Thyroid gland (tissue), 4 donors: ENCODE measurements around the gene FMR1. TPM values are rescaled to one million over a fixed set of nuclear protein-coding genes. Genes with fewer than 3 reads are reported as not detected.

Experiments used
- DNase-seq, 2 donors: peaks; one replicate each; pipeline ENCODE4 v3.0.0-alpha.2; 2019
- H3K27ac ChIP-seq, 3 donors: fragments of 200-600 bp; sonication (generic); 1 replicate in 2 of 3; 2 replicates in 1 of 3; pipeline ENCODE4 v1.5.1; 2016 to 2019; ENCODE audit warnings: mild to moderate bottlenecking in 1 of 3, moderate library complexity in 1 of 3
- H3K27me3 ChIP-seq: fragments of 200-600 bp; sonication (generic); one replicate; pipeline ENCODE4 v1.5.1; 2019
- H3K36me3 ChIP-seq, 2 donors: fragments of 200-600 bp; sonication (generic); one replicate each; pipeline ENCODE4 v1.5.1; 2016 to 2019
- H3K4me1 ChIP-seq, 2 donors: fragments of 200-600 bp; sonication (generic); one replicate each; pipeline ENCODE4 v1.5.1; 2017 to 2019
- H3K4me3 ChIP-seq, 3 donors: fragments of 200-600 bp; sonication (generic); replicated peaks in 1 of 3; 1 replicate in 2 of 3; 2 replicates in 1 of 3; pipeline ENCODE4 v1.5.1; 2016; ENCODE audit warnings: mild to moderate bottlenecking in 1 of 3
- H3K9me3 ChIP-seq: fragments of 200-600 bp; sonication (generic); one replicate; pipeline ENCODE4 v1.5.1; 2017
- POLR2A ChIP-seq, 2 donors: fragments of 450-650 bp; IDR thresholded peaks; one replicate each; pipeline ENCODE4 v1.6.1; 2017; ENCODE audit warnings: antibody characterized with exemption in 2 of 2, mild to moderate bottlenecking in 2 of 2, moderate library complexity in 1 of 2
- WGBS, 2 donors: methylation state at CpG; one replicate each; pipeline ENCODE4 v1.1.5; 2017; 5-methylcytosine and 5-hydroxymethylcytosine counted together
- intact Hi-C: fragments of 100-400 bp; cut with DNase I; formaldehyde crosslinking; loops from one replicate; pipeline ENCODE4 v1.15.1; 2023
- total RNA-seq, 4 donors: library from RNA; depleted of rRNA; stranded (reverse); fragments of >200 nt; gene quantifications; one replicate each; pipeline ENCODE4 v1.2.3, GENCODE V29; 2016
- TF ChIP-seq, protein P1 (sequence below), 6 experiments: fragments of 200-600 bp in 3 of 6; fragments of 450-650 bp in 3 of 6; sonication (generic) in 3 of 6; IDR thresholded peaks; one replicate each; pipeline ENCODE4 v1.5.1; 2016 to 2019; ENCODE audit warnings: antibody characterized with exemption in 6 of 6, mild to moderate bottlenecking in 2 of 6, inconsistent platforms in 1 of 6, moderate library complexity in 1 of 6

The FMR1 gene
- total RNA-seq, 4 donors from 2014 or later, result 49.7 to 78.1 (median 69.2) TPM

DNA sequence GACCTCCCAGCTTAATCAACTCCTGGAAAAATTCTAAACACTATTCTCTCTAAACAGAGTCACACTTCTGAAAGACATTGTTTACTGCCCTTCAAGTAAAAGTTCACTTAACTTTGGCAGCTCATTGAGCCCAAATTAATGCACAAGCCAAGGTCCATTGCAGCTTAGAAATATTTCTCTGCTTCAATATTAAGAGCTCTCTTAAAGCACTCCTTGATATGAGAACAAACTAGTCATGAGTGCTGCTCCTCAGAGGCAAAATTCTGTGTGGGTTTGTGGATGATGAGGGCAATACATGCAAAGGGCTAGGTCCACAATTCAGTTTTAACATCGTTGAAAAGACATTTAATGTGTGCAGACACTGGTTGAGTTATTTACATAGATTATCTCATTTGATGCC lies 12.8 kb upstream of the FMR1 start:
- intact Hi-C loops, result no loop called here
- no peak overlapping the region for H3K4me3 ChIP-seq
- no peaks in the 10 kb centered on the region for H3K9me3 ChIP-seq
- DNase-seq, result no peak
- H3K27ac ChIP-seq, result no peak overlapping the region
- WGBS, 2 donors, result 40 to 64% methylated on average over 1 of the region's 1 CpG
- H3K36me3 ChIP-seq, result no peaks in the 10 kb centered on the region
- peaks cover 0 to 2% of the 10 kb centered on the region in 2 donors for H3K4me1 ChIP-seq
- no peak for TF ChIP-seq POLR2A (IDR thresholded peaks at IDR 0.05)
- TF ChIP-seq, protein P1, sequence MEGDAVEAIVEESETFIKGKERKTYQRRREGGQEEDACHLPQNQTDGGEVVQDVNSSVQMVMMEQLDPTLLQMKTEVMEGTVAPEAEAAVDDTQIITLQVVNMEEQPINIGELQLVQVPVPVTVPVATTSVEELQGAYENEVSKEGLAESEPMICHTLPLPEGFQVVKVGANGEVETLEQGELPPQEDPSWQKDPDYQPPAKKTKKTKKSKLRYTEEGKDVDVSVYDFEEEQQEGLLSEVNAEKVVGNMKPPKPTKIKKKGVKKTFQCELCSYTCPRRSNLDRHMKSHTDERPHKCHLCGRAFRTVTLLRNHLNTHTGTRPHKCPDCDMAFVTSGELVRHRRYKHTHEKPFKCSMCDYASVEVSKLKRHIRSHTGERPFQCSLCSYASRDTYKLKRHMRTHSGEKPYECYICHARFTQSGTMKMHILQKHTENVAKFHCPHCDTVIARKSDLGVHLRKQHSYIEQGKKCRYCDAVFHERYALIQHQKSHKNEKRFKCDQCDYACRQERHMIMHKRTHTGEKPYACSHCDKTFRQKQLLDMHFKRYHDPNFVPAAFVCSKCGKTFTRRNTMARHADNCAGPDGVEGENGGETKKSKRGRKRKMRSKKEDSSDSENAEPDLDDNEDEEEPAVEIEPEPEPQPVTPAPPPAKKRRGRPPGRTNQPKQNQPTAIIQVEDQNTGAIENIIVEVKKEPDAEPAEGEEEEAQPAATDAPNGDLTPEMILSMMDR (IDR thresholded peaks at IDR 0.05), result no peak
- H3K27me3 ChIP-seq, result no peaks in the 10 kb centered on the region

DNA sequence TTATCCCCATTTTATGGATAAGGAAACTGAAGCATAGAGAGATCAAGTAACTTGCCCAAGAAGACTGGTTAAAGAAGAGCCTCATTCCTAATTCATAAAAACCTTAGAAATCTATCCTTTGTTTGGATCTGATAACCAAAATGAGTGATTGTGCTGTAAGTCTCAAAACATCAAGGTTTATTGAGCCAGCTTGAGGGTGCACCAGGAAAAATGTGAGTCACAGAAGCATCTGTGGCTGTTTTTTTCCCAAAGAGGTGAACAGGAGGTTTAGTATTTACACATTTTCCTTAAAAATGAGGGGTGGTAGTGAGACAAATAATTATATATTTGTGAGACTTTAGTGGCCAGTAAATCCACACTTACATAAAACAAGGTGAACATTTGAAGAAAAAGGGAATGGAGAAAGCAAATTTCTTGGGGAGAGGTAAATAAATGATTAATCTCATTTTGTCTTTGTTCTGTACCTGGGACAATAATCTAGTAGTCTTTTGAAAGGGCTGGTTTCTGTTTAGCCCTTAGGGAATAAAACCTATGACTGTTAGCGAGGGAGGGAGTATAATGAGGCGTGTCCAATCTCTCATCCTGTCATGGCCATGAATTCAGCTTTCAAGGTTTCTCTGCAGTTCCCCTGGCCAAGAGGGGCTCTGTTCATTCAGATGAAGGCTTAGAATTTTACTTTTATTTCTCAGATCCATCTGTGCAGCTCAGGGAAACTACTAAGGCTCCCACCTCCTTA lies 12.2 kb upstream of the FMR1 start:
- no peak for DNase-seq
- Histone ChIP-seq H3K4me3 (no peak overlapping the region), H3K9me3 (no peaks in the 10 kb centered on the region), H3K27ac (no peak overlapping the region), H3K36me3 (no peaks in the 10 kb centered on the region), H3K4me1 (no peaks in the 10 kb centered on the region), H3K27me3 (no peaks in the 10 kb centered on the region)
- intact Hi-C loops, result no loop called here
- TF ChIP-seq POLR2A (IDR thresholded peaks at IDR 0.05), result no peak
- TF ChIP-seq, protein P1 (IDR thresholded peaks at IDR 0.05), result no peak
- WGBS, 2 donors, result 97% methylated on average over 2 of the region's 2 CpGs

DNA sequence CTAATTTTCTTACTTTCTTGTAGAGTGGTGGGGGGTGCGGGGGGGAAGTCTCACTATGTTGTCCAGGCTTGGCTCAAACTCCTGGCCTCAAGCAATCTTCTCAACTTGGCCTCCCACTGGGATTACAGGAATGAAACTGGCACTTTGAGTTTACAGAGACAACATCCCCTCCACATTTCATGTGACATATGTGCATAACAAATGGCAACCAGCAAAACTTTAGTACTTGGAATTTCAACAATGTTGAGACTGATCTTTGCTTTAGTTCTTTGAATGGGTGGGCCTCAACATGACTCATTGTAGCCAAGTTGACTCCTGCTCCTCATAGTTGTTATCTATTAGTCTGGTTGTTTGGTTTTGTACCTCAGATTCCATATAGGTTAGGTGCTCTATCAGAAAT lies 11.4 kb upstream of the FMR1 start:
- no peak for DNase-seq
- Histone ChIP-seq H3K4me3 (no peak overlapping the region), H3K27ac (no peak overlapping the region), H3K9me3 (no peaks in the 10 kb centered on the region), H3K4me1 (no peaks in the 10 kb centered on the region), H3K27me3 (no peaks in the 10 kb centered on the region), H3K36me3 (no peaks in the 10 kb centered on the region)
- no peak for TF ChIP-seq POLR2A (IDR thresholded peaks at IDR 0.05)
- TF ChIP-seq, protein P1 (IDR thresholded peaks at IDR 0.05), result no peak
- WGBS, 2 donors, result 80 to 100% methylated on average over 1 of the region's 1 CpG
- intact Hi-C loops, result no loop called here

DNA sequence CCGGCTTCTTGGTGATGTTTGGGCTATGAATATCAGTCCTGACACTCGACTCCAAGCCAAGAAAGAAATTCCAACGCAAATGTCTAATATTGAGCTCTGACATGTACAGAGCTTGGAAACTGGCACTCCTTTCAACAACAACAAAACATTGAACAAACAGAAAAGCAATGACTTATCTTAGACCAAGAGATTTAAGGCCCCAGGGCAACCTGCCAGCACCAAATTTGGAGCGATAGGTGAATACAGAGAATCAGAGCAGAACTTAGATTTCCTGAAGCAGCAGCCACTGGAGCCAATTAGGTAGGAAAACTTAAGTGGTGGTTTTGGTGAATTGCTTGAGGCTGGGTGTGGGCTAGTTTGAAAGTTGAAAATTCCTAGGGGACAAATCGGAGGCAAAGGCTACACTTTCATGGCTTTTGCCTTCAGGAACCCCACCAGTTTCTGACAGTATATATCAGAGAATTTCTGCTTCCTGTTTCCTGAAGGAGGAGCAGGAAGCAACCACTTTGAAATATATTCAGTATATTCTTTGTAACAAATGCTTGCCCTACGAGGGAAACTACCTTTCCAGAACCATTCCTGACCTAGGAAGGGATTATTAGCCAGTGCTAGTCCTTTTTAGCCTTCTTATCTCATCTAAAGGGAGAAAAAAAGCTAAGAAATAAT lies 10.1 kb upstream of the FMR1 start:
- Histone ChIP-seq H3K9me3 (no peaks in the 10 kb centered on the region), H3K27ac (no peak overlapping the region), H3K4me3 (no peak overlapping the region), H3K36me3 (no peaks in the 10 kb centered on the region), H3K27me3 (no peaks in the 10 kb centered on the region), H3K4me1 (no peaks in the 10 kb centered on the region)
- intact Hi-C loops, result no loop called here
- DNase-seq, result peak; percentile 46 to 58
- 67 to 69% methylated on average over 6 of the region's 6 CpGs for WGBS, 2 donors
- TF ChIP-seq, protein P1 (IDR thresholded peaks at IDR 0.05), result no peak

DNA sequence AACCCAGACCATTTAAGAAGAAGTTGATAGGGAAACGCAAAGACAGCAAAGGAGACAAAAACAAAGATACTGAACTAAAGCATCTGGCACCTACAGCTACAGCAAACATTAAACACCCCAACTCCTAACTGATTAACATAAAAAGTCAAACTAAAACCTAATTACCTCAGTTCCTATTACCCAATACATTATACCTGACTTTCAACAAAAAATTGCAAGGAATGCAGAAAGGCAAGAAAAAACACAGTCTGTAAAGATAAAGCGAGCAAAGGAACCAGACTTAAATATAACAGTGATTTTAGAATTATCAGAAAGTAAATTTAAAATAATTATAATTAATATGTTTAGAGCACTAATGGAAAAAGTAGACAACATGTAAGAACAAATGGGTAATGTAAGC lies 9.4 kb upstream of the FMR1 start:
- 96 to 97% methylated on average over 2 of the region's 2 CpGs for WGBS, 2 donors
- no peaks in the 10 kb centered on the region for H3K9me3 ChIP-seq
- no peak overlapping the region for H3K27ac ChIP-seq
- DNase-seq, result no peak
- no peak overlapping the region for H3K4me3 ChIP-seq
- H3K27me3 ChIP-seq, result no peaks in the 10 kb centered on the region
- no peaks in the 10 kb centered on the region for H3K4me1 ChIP-seq
- H3K36me3 ChIP-seq, result no peaks in the 10 kb centered on the region
- TF ChIP-seq, protein P1 (IDR thresholded peaks at IDR 0.05), result no peak
- no peak for TF ChIP-seq POLR2A (IDR thresholded peaks at IDR 0.05)
- intact Hi-C loops, result no loop called here
